Measurements from ENCODE around the gene JOSD1.

Gene JOSD1

GRCh38 chr22:38727530-38728451, 27.0 kb upstream of the JOSD1 start:
- no peaks in the 10 kb centered on the region for H3K79me1 ChIP-seq (ENCODE audit: low read length)
- no peak overlapping the region for H4K12ac ChIP-seq (ENCODE audit: low read depth, low read length)
- no peak overlapping the region for H3K4me3 ChIP-seq (ENCODE audit: low read depth, low read length)
- H3K9ac ChIP-seq (ENCODE audit: low read length): no peak overlapping the region
- no peak for DNase-seq
- H2BK12ac ChIP-seq (ENCODE audit: low read length): no peak overlapping the region
- H3K4me1 ChIP-seq (ENCODE audit: control insufficient read depth in 1 of 2, insufficient read depth in 2 of 2, low read length in 2 of 2): no peaks in the 10 kb centered on the region
- no peak overlapping the region for H2BK120ac ChIP-seq (ENCODE audit: insufficient read depth, low read length, poor library complexity)
- H3K4me2 ChIP-seq (ENCODE audit: low read length): no peak overlapping the region
- peaks cover 3% of the 10 kb centered on the region for H3K9me3 ChIP-seq (ENCODE audit: insufficient read depth, low read depth, low read length)
- H3K27ac ChIP-seq (ENCODE audit: low read depth, low read length): no peak overlapping the region
- H2BK5ac ChIP-seq (ENCODE audit: low read depth, low read length, poor library complexity): peak overlapping the region; percentile 23
- H3K18ac ChIP-seq (ENCODE audit: low read length): peak overlapping the region; percentile 50
- H3K79me2 ChIP-seq (ENCODE audit: control insufficient read depth, insufficient read depth, low read length, poor library complexity): no peaks in the 10 kb centered on the region
- H3K27me3 ChIP-seq (ENCODE audit: insufficient read depth, low read length): no peaks in the 10 kb centered on the region
- H3K23ac ChIP-seq (ENCODE audit: low read length): no peak overlapping the region
- no peak overlapping the region for H4K8ac ChIP-seq (ENCODE audit: low read depth, low read length)
- H2AK5ac ChIP-seq (ENCODE audit: low read length): no peak overlapping the region
- H3K14ac ChIP-seq (ENCODE audit: low read length): no peak overlapping the region
- H3K4ac ChIP-seq (ENCODE audit: low read depth, low read length): no peak overlapping the region
- H4K91ac ChIP-seq (ENCODE audit: low read depth, low read length): no peak overlapping the region
- no peak overlapping the region for H2AFZ ChIP-seq (ENCODE audit: insufficient read depth, low read length, poor library complexity)
- H3K36me3 ChIP-seq (ENCODE audit: control insufficient read depth in 1 of 2, insufficient read depth in 2 of 2, low read length in 2 of 2): peaks cover 77 to 94% of the 10 kb centered on the region in 2 experiments
- no CpG with 5 or more reads among the region's 15 CpGs for WGBS (ENCODE audit: extremely low coverage, insufficient coverage, insufficient read length)

DNA sequence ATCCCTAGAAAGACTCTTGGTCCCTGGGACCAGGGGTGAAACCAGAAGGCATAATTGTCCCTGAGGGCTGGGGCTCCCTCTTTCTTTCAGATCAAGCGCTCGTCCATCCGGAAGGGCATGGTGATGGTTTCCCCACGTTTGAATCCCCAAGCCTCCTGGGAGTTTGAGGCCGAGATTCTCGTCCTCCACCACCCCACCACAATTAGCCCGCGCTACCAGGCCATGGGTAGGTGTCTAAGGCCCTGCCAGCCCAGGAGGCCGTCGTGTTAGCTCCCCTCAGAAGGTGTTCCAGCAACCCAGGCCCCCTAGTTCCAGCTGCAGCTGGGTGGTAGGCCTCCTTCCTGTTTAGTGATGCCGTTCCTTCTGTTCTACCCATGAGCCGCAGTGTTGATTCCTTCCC, 26.4 kb upstream of the JOSD1 start:
- Histone ChIP-seq H3K9ac (ENCODE audit: low read length) (no peak overlapping the region), H4K91ac (ENCODE audit: low read depth, low read length) (no peak overlapping the region), H3K4ac (ENCODE audit: low read depth, low read length) (no peak overlapping the region), H3K36me3 (ENCODE audit: control insufficient read depth in 1 of 2, insufficient read depth in 2 of 2, low read length in 2 of 2) (peaks cover 73 to 90% of the 10 kb centered on the region in 2 experiments), H2BK120ac (ENCODE audit: insufficient read depth, low read length, poor library complexity) (no peak overlapping the region), H3K9me3 (ENCODE audit: insufficient read depth, low read depth, low read length) (peaks cover 3% of the 10 kb centered on the region), H4K8ac (ENCODE audit: low read depth, low read length) (no peak overlapping the region), H2AK5ac (ENCODE audit: low read length) (no peak overlapping the region), H3K4me1 (ENCODE audit: control insufficient read depth in 1 of 2, insufficient read depth in 2 of 2, low read length in 2 of 2) (no peaks in the 10 kb centered on the region), H2BK5ac (ENCODE audit: low read depth, low read length, poor library complexity) (no peak overlapping the region), H3K4me3 (ENCODE audit: low read depth, low read length) (no peak overlapping the region), H3K79me1 (ENCODE audit: low read length) (no peaks in the 10 kb centered on the region), H3K23ac (ENCODE audit: low read length) (no peak overlapping the region), H3K27me3 (ENCODE audit: insufficient read depth, low read length) (no peaks in the 10 kb centered on the region), H3K27ac (ENCODE audit: low read depth, low read length) (no peak overlapping the region), H3K79me2 (ENCODE audit: control insufficient read depth, insufficient read depth, low read length, poor library complexity) (no peaks in the 10 kb centered on the region), H2AFZ (ENCODE audit: insufficient read depth, low read length, poor library complexity) (no peak overlapping the region), H3K18ac (ENCODE audit: low read length) (no peak overlapping the region), H3K14ac (ENCODE audit: low read length) (no peak overlapping the region), H3K4me2 (ENCODE audit: low read length) (no peak overlapping the region), H4K12ac (ENCODE audit: low read depth, low read length) (no peak overlapping the region), H2BK12ac (ENCODE audit: low read length) (no peak overlapping the region)
- DNase-seq: no peak
- WGBS (ENCODE audit: extremely low coverage, insufficient coverage, insufficient read length): no CpG with 5 or more reads among the region's 12 CpGs

- no peaks in the 10 kb centered on the region for H3K4me1 ChIP-seq (ENCODE audit: control insufficient read depth in 1 of 2, insufficient read depth in 2 of 2, low read length in 2 of 2)
- H3K4me2 ChIP-seq (ENCODE audit: low read length): no peak overlapping the region
- H3K27ac ChIP-seq (ENCODE audit: low read depth, low read length): no peak overlapping the region
- H3K36me3 ChIP-seq (ENCODE audit: control insufficient read depth in 1 of 2, insufficient read depth in 2 of 2, low read length in 2 of 2): peaks cover 69 to 87% of the 10 kb centered on the region in 2 experiments
- H3K18ac ChIP-seq (ENCODE audit: low read length): no peak overlapping the region
- no peak overlapping the region for H3K9ac ChIP-seq (ENCODE audit: low read length)
- H4K8ac ChIP-seq (ENCODE audit: low read depth, low read length): no peak overlapping the region
- no CpG with 5 or more reads among the region's 18 CpGs for WGBS (ENCODE audit: extremely low coverage, insufficient coverage, insufficient read length)
- H3K4ac ChIP-seq (ENCODE audit: low read depth, low read length): no peak overlapping the region
- no peak overlapping the region for H2BK5ac ChIP-seq (ENCODE audit: low read depth, low read length, poor library complexity)
- H3K27me3 ChIP-seq (ENCODE audit: insufficient read depth, low read length): no peaks in the 10 kb centered on the region
- no peaks in the 10 kb centered on the region for H3K79me2 ChIP-seq (ENCODE audit: control insufficient read depth, insufficient read depth, low read length, poor library complexity)
- no peak overlapping the region for H4K91ac ChIP-seq (ENCODE audit: low read depth, low read length)
- no peak for DNase-seq
- no peak overlapping the region for H3K4me3 ChIP-seq (ENCODE audit: low read depth, low read length)
- H3K23ac ChIP-seq (ENCODE audit: low read length): no peak overlapping the region
- H3K79me1 ChIP-seq (ENCODE audit: low read length): no peaks in the 10 kb centered on the region
- H4K12ac ChIP-seq (ENCODE audit: low read depth, low read length): no peak overlapping the region
- H2AFZ ChIP-seq (ENCODE audit: insufficient read depth, low read length, poor library complexity): no peak overlapping the region
- no peak overlapping the region for H2AK5ac ChIP-seq (ENCODE audit: low read length)
- H2BK12ac ChIP-seq (ENCODE audit: low read length): no peak overlapping the region
- no peak overlapping the region for H3K14ac ChIP-seq (ENCODE audit: low read length)
- H3K9me3 ChIP-seq (ENCODE audit: insufficient read depth, low read depth, low read length): peaks cover 3% of the 10 kb centered on the region
- H2BK120ac ChIP-seq (ENCODE audit: insufficient read depth, low read length, poor library complexity): no peak overlapping the region
These were observed 25.3 kb upstream of the JOSD1 start for GRCh38 chr22:38725900-38726655.

DNA sequence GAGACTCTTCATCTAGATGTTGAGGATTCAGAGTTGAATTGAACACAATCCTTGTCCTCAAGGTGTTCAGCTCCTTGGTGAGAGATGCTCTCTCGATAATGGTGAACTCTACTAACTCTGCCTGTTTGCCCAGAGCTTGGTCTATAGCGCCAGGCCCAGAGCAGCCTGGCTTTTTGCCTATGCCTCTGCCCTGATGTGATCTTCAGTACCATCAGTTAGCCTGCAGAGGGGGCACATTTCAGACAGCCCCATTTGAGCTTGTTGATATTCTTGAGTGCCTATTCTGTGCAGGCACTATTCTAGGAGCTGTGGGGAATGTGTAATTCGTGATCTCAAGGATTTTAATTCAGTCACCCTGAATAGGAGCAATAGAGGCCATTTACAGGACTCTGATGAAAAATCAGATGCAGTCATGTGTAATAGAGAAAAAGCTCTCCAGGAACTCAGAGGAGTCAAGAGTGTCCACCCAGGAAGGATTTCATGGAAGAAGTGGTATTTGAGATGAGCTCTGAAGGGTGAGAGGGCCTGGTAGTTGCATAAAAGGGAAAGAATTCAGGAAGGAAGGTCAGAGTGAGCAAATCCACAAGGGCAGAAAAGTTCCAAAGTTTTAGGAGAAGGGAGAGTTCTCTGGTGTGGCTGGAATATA, 24.3 kb upstream of the JOSD1 start:
- H3K36me3 ChIP-seq (ENCODE audit: control insufficient read depth in 1 of 2, insufficient read depth in 2 of 2, low read length in 2 of 2): peaks cover 61 to 76% of the 10 kb centered on the region in 2 experiments
- whole genome bisulfite sequencing (ENCODE audit: extremely low coverage, insufficient coverage, insufficient read length): no CpG with 5 or more reads among the region's 3 CpGs

More for the DNA sequence above, 24.3 kb upstream of the JOSD1 start:
- no peak overlapping the region for H3K27ac ChIP-seq (ENCODE audit: low read depth, low read length)
- H4K12ac ChIP-seq (ENCODE audit: low read depth, low read length): no peak overlapping the region
- no peak overlapping the region for H3K4ac ChIP-seq (ENCODE audit: low read depth, low read length)
- H3K9ac ChIP-seq (ENCODE audit: low read length): no peak overlapping the region
- H3K18ac ChIP-seq (ENCODE audit: low read length): no peak overlapping the region
- no peak overlapping the region for H2BK120ac ChIP-seq (ENCODE audit: insufficient read depth, low read length, poor library complexity)
- no peaks in the 10 kb centered on the region for H3K4me1 ChIP-seq (ENCODE audit: control insufficient read depth in 1 of 2, insufficient read depth in 2 of 2, low read length in 2 of 2)
- no peaks in the 10 kb centered on the region for H3K79me2 ChIP-seq (ENCODE audit: control insufficient read depth, insufficient read depth, low read length, poor library complexity)
- H3K4me2 ChIP-seq (ENCODE audit: low read length): no peak overlapping the region
- H2AK5ac ChIP-seq (ENCODE audit: low read length): no peak overlapping the region
- H3K4me3 ChIP-seq (ENCODE audit: low read depth, low read length): no peak overlapping the region
- no peak overlapping the region for H4K91ac ChIP-seq (ENCODE audit: low read depth, low read length)
- no peaks in the 10 kb centered on the region for H3K79me1 ChIP-seq (ENCODE audit: low read length)
- no peaks in the 10 kb centered on the region for H3K27me3 ChIP-seq (ENCODE audit: insufficient read depth, low read length)
- no peak overlapping the region for H2BK12ac ChIP-seq (ENCODE audit: low read length)
- H3K14ac ChIP-seq (ENCODE audit: low read length): no peak overlapping the region
- H3K23ac ChIP-seq (ENCODE audit: low read length): no peak overlapping the region
- DNase-seq: peak in 1 of 2 donors; percentile 47
- H2AFZ ChIP-seq (ENCODE audit: insufficient read depth, low read length, poor library complexity): no peak overlapping the region
- no peak overlapping the region for H4K8ac ChIP-seq (ENCODE audit: low read depth, low read length)
- H2BK5ac ChIP-seq (ENCODE audit: low read depth, low read length, poor library complexity): no peak overlapping the region
- peaks cover 3% of the 10 kb centered on the region for H3K9me3 ChIP-seq (ENCODE audit: insufficient read depth, low read depth, low read length)

All from trophoblast cell (in vitro differentiated cells and primary cell).